IMR-90 (cell line): ENCODE data around the gene HECW1. TPM values are rescaled to one million over a fixed set of nuclear protein-coding genes. Genes with fewer than 3 reads are reported as not detected.

Source experiments
- ATAC-seq: fragments of 200-7000 bp; cut with Tn5 transposase; 2 replicates; pipeline ENCODE4 v1.9.1; 2020; ENCODE audit warnings: low read depth, mild to moderate bottlenecking, moderate library complexity
- BruUV-seq: library from RNA; stranded (reverse); fragments of 400-500 nt; replicated peaks from 2 replicates; lab custom pipeline; 2021; lab: Mats Ljungman, UMichigan
- CTCF ChIA-PET: fragments of 300-600 bp; formaldehyde crosslinking; extraction: SDS; loops from one replicate; lab custom pipeline; 2021; ENCODE audit warnings: antibody characterized with exemption; lab: Yijun Ruan, JAX
- POLR2A ChIA-PET: fragments of 300-600 bp; sonication (Branson Sonifier 250); formaldehyde crosslinking; loops from one replicate; lab custom pipeline; 2022; ENCODE audit warnings: antibody characterized with exemption; ENCODE audit not compliant: unreplicated experiment; lab: Charles Lee
- DNase-seq: peaks from one replicate; pipeline ENCODE4 v3.0.0; 2013
- H2AFZ ChIP-seq: replicated peaks from 2 replicates; pipeline ENCODE3; 2013; ENCODE audit warnings: low read length, mild to moderate bottlenecking; ENCODE audit not compliant: poor library complexity
- H2AK5ac ChIP-seq: 2 replicates; pipeline ENCODE4 v1.6.1; 2013; ENCODE audit warnings: low read depth, low read length, inconsistent platforms
- H2AK9ac ChIP-seq: replicated peaks from 2 replicates; pipeline ENCODE3; 2013; ENCODE audit warnings: mild to moderate bottlenecking, low read depth, low read length, moderate library complexity; ENCODE audit not compliant: poor library complexity
- H2BK120ac ChIP-seq: 2 replicates; pipeline ENCODE4 v1.6.1; 2013; ENCODE audit warnings: low read depth, low read length, inconsistent platforms
- H2BK15ac ChIP-seq: 3 replicates; pipeline ENCODE4 v1.6.1; 2013; ENCODE audit warnings: low read depth, low read length, inconsistent platforms
- H2BK20ac ChIP-seq: 2 replicates; pipeline ENCODE4 v1.6.1; 2013; ENCODE audit warnings: low read depth, mild to moderate bottlenecking, inconsistent platforms, low read length, moderate library complexity
- H2BK5ac ChIP-seq: 2 replicates; pipeline ENCODE4 v1.6.1; 2013; ENCODE audit warnings: mild to moderate bottlenecking, low read depth, low read length, inconsistent platforms; ENCODE audit not compliant: poor library complexity, severe bottlenecking
- H3K14ac ChIP-seq: replicated peaks from 2 replicates; pipeline ENCODE4 v1.6.1; 2013; ENCODE audit warnings: low read depth, low read length, inconsistent platforms
- H3K18ac ChIP-seq: 2 replicates; pipeline ENCODE4 v1.6.1; 2013; ENCODE audit warnings: low read depth, low read length, control low read depth
- H3K23ac ChIP-seq: 2 replicates; pipeline ENCODE4 v1.6.1; 2013; ENCODE audit warnings: low read depth, low read length, inconsistent platforms
- H3K27ac ChIP-seq: 2 replicates; pipeline ENCODE4 v1.5.1; 2013; ENCODE audit warnings: mild to moderate bottlenecking, control low read depth, low read length; ENCODE audit not compliant: insufficient read depth
- H3K27me3 ChIP-seq: 2 replicates; pipeline ENCODE4 v1.6.1; 2013; ENCODE audit warnings: low read length; ENCODE audit not compliant: control insufficient read depth, insufficient read depth
- H3K36me3 ChIP-seq: 2 replicates; pipeline ENCODE4 v1.6.1; 2013; ENCODE audit warnings: low read length, mixed read lengths; ENCODE audit not compliant: control insufficient read depth, insufficient read depth
- H3K4ac ChIP-seq: 2 replicates; pipeline ENCODE4 v1.6.1; 2013; ENCODE audit warnings: low read depth, low read length, inconsistent platforms
- H3K4me1 ChIP-seq: 2 replicates; pipeline ENCODE4 v1.6.1; 2013; ENCODE audit warnings: low read length, mixed read lengths; ENCODE audit not compliant: control insufficient read depth, insufficient read depth
- H3K4me2 ChIP-seq: 2 replicates; pipeline ENCODE4 v1.6.1; 2013; ENCODE audit warnings: low read depth, mild to moderate bottlenecking, control low read depth, low read length, moderate library complexity
- H3K4me3 ChIP-seq: 2 replicates; pipeline ENCODE4 v1.5.1; 2013; ENCODE audit warnings: low read depth, mild to moderate bottlenecking, control low read depth, low read length, moderate library complexity; ENCODE audit not compliant: insufficient read depth
- H3K56ac ChIP-seq: 2 replicates; pipeline ENCODE4 v1.6.1; 2013; ENCODE audit warnings: low read length, inconsistent platforms; ENCODE audit not compliant: insufficient read depth; ENCODE audit errors: extremely low read depth
- H3K79me1 ChIP-seq, 2 experiments: 2 replicates each; pipeline ENCODE4 v1.6.1; 2013; ENCODE audit warnings: low read length in 2 of 2, inconsistent platforms in 1 of 2, low read depth in 1 of 2
- H3K9ac ChIP-seq: 2 replicates; pipeline ENCODE4 v1.6.1; 2013; ENCODE audit warnings: low read depth, low read length, control low read depth
- H3K9me1 ChIP-seq: 2 replicates; pipeline ENCODE4 v1.6.1; 2013; ENCODE audit warnings: low read length, inconsistent platforms; ENCODE audit not compliant: insufficient read depth
- H3K9me3 ChIP-seq: 2 replicates; pipeline ENCODE4 v1.6.1; 2013; ENCODE audit warnings: low read length; ENCODE audit not compliant: control insufficient read depth, insufficient read depth
- H4K20me1 ChIP-seq: 2 replicates; pipeline ENCODE4 v1.6.1; 2013; ENCODE audit warnings: low read length, inconsistent platforms; ENCODE audit not compliant: insufficient read depth
- H4K5ac ChIP-seq: 2 replicates; pipeline ENCODE4 v1.6.1; 2013; ENCODE audit warnings: mild to moderate bottlenecking, low read depth, low read length, control low read depth
- H4K8ac ChIP-seq, 2 experiments: 2 replicates each; pipeline ENCODE4 v1.6.1; 2013; ENCODE audit warnings: low read depth in 2 of 2, low read length in 2 of 2, control low read depth in 1 of 2, inconsistent platforms in 1 of 2
- H4K91ac ChIP-seq: 2 replicates; pipeline ENCODE4 v1.6.1; 2013; ENCODE audit warnings: low read depth, low read length, inconsistent platforms; ENCODE audit not compliant: insufficient read depth
- BHLHE40 ChIP-seq: fragments of 150-350 bp; IDR thresholded peaks from 2 replicates; pipeline ENCODE4 v1.6.1; 2016; ENCODE audit warnings: mild to moderate bottlenecking, low read depth, low read length
- MAFK ChIP-seq: IDR thresholded peaks from 2 replicates; pipeline ENCODE4 v1.6.1; 2012; ENCODE audit warnings: low read depth, low read length, improper control_type of control experiment
- MAZ ChIP-seq: IDR thresholded peaks from 2 replicates; pipeline ENCODE4 v1.6.1; 2012; ENCODE audit warnings: low read depth, mild to moderate bottlenecking, low read length, improper control_type of control experiment, moderate library complexity, borderline replicate concordance
- RCOR1 ChIP-seq: IDR thresholded peaks from 2 replicates; pipeline ENCODE4 v1.6.1; 2012; ENCODE audit warnings: mild to moderate bottlenecking, low read length, improper control_type of control experiment; ENCODE audit not compliant: insufficient replicate concordance
- SMC3 ChIP-seq: fragments of 150-350 bp; IDR thresholded peaks from 2 replicates; pipeline ENCODE4 v1.6.1; 2016; ENCODE audit warnings: low read depth, mild to moderate bottlenecking, antibody characterized with exemption, low read length, moderate library complexity
- WGBS, 2 experiments: methylation state at CpG; one replicate each; pipeline versions ENCODE4 v1.1.5 to v1.1.7; 2013; ENCODE audit warnings: missing lambda C conversion rate in 2 of 2; ENCODE audit not compliant: insufficient read length in 1 of 2; ENCODE audit errors: extremely low coverage in 2 of 2; 5-methylcytosine and 5-hydroxymethylcytosine counted together
- dilution Hi-C: fragments of 300-500 bp; cut with HindIII; formaldehyde crosslinking; loops from one replicate; pipeline ENCODE4 v1.14.3; 2018; ENCODE audit warnings: low sequenced_read_pairs; ENCODE audit not compliant: unreplicated experiment
- in situ Hi-C: fragments of 300-500 bp; cut with MboI; formaldehyde crosslinking; loops from 3 replicates; pipeline ENCODE4 v1.14.3; 2019; ENCODE audit warnings: low sequenced_read_pairs, inconsistent platforms, mixed read lengths
- intact Hi-C: fragments of 100-400 bp; cut with micrococcal nuclease; formaldehyde crosslinking; loops from 2 replicates; pipeline ENCODE4 v1.10.0; 2022
- polyA plus RNA-seq, 3 experiments: library from polyadenylated mRNA; depleted of rRNA; stranded (reverse); fragments of >200 nt; gene quantifications; 2 replicates each; pipeline ENCODE4 v1.2.3, GENCODE V29; 2012; ENCODE audit warnings: low replicate concordance in 1 of 3
- total RNA-seq: library from RNA; depleted of rRNA; stranded (reverse); fragments of >200 nt; gene quantifications from 2 replicates; pipeline ENCODE4 v1.2.3, GENCODE V29; 2012
- TF ChIP-seq, protein P1 (sequence below): fragments of 150-350 bp; IDR thresholded peaks from 2 replicates; pipeline ENCODE4 v1.6.1; 2017; ENCODE audit warnings: mild to moderate bottlenecking, antibody characterized with exemption, low read length, low read depth
- TF ChIP-seq, protein P2 (sequence below): conservative IDR thresholded peaks from 2 replicates; pipeline ENCODE4 v1.5.1; 2012; ENCODE audit warnings: mild to moderate bottlenecking, low read depth, low read length, improper control_type of control experiment

The HECW1 gene
- total and polyA plus RNA-seq, 2 of the 4 experiments (the other 2 are of a cell fraction) = 0.56 to 1.3 TPM

DNA sequence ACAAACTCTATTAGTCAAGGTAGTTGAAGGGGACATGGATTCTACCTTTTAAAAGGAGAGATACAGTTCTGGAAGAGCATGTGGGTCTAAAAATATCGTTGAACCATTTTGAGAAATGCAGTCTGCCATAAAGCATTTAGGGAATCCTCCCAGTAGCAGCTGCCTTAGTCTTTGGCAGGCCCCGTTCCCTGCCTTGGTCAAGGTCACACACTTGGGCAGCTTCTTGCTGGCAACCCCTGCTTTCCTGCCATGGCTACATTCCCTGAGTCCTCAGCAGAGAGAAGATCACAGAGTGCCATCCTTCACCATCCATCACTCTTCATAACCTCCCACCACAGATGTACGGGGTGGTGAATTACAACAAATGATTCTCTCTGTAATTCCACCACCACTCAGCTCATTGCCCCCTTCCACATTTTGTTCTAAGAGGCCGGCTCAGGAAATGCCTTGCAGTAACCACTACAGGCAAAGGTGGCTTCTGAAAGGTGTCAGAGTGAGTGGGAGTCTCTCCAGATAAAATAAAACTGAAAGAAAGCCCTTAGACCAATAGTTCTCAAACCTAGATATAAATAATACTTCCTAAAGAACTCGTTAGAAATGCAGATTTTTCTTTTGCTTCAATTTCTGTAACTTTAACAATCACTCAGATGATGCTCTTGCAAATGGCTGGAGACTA, 349.0 kb downstream of the HECW1 start:
- H3K14ac ChIP-seq = no peak overlapping the region
- no peaks in the 10 kb centered on the region for H3K79me1 ChIP-seq
- no peak overlapping the region for H3K4me3 ChIP-seq
- no peak overlapping the region for H3K4ac ChIP-seq
- H4K5ac ChIP-seq = no peak overlapping the region
- H3K27ac ChIP-seq = no peak overlapping the region
- no peak overlapping the region for H4K91ac ChIP-seq
- H2BK5ac ChIP-seq = no peak overlapping the region
- POLR2A ChIA-PET = no interaction called here
- no peak for DNase-seq
- no peak overlapping the region for H4K8ac ChIP-seq
- intact Hi-C loops (no loop called here), dilution Hi-C loops (no loop called here), in situ Hi-C loops (no loop called here)
- no peaks in the 10 kb centered on the region for H3K9me1 ChIP-seq
- H2AK9ac ChIP-seq = no peak overlapping the region
- TF ChIP-seq RCOR1 (no peak), BHLHE40 (no peak), MAFK (no peak), SMC3 (no peak), MAZ (no peak)
- TF ChIP-seq, protein P1, sequence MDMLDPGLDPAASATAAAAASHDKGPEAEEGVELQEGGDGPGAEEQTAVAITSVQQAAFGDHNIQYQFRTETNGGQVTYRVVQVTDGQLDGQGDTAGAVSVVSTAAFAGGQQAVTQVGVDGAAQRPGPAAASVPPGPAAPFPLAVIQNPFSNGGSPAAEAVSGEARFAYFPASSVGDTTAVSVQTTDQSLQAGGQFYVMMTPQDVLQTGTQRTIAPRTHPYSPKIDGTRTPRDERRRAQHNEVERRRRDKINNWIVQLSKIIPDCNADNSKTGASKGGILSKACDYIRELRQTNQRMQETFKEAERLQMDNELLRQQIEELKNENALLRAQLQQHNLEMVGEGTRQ = no peak
- TF ChIP-seq, protein P2, sequence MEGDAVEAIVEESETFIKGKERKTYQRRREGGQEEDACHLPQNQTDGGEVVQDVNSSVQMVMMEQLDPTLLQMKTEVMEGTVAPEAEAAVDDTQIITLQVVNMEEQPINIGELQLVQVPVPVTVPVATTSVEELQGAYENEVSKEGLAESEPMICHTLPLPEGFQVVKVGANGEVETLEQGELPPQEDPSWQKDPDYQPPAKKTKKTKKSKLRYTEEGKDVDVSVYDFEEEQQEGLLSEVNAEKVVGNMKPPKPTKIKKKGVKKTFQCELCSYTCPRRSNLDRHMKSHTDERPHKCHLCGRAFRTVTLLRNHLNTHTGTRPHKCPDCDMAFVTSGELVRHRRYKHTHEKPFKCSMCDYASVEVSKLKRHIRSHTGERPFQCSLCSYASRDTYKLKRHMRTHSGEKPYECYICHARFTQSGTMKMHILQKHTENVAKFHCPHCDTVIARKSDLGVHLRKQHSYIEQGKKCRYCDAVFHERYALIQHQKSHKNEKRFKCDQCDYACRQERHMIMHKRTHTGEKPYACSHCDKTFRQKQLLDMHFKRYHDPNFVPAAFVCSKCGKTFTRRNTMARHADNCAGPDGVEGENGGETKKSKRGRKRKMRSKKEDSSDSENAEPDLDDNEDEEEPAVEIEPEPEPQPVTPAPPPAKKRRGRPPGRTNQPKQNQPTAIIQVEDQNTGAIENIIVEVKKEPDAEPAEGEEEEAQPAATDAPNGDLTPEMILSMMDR = no peak
- H3K36me3 ChIP-seq = no peaks in the 10 kb centered on the region
- H3K4me1 ChIP-seq = no peaks in the 10 kb centered on the region
- H2BK15ac ChIP-seq = no peak overlapping the region
- H3K23ac ChIP-seq = no peak overlapping the region
- no peaks in the 10 kb centered on the region for H4K20me1 ChIP-seq
- H2BK120ac ChIP-seq = no peak overlapping the region
- H3K4me2 ChIP-seq = no peak overlapping the region
- H3K9me3 ChIP-seq = no peaks in the 10 kb centered on the region
- no peak overlapping the region for H2AK5ac ChIP-seq
- ATAC-seq = no peak
- CTCF ChIA-PET = interaction anchor here (0.6 kb wide), 1 partner anchor 37 kb away, joined by 3 read pairs; no protein-coding TSS in a partner anchor
- no peak overlapping the region for H2AFZ ChIP-seq
- peaks cover 14% of the 10 kb centered on the region for H3K27me3 ChIP-seq
- no peak overlapping the region for H3K18ac ChIP-seq
- H3K9ac ChIP-seq = no peak overlapping the region
- H3K56ac ChIP-seq = no peak overlapping the region
- 63% methylated on average over 1 of the region's 5 CpGs; no CpG with 5 or more reads in 1 of the 2 experiments for WGBS, 2 experiments
- H2BK20ac ChIP-seq = no peak overlapping the region
- no TSS peak for BruUV-seq
